BLaER1 (cell line): ENCODE results near the gene ACOXL.
A peak's percentile ranks its signal among the peaks of the same experiment; 100 is the strongest.
"Not testable (repeated sequence)": the region's sequence is repeated elsewhere in the genome, so short reads cannot be mapped to it uniquely, and the experiment has no call there.

Experiments
- H3K27ac ChIP-seq: shearing (Covaris generic); formaldehyde crosslinking; 2 replicates; pipeline ENCODE4 v1.8.1; 2022
- H3K27me3 ChIP-seq: shearing (Covaris generic); formaldehyde crosslinking; 2 replicates; pipeline ENCODE4 v1.8.1; 2022
- H3K36me3 ChIP-seq: shearing (Covaris generic); formaldehyde crosslinking; 2 replicates; pipeline ENCODE4 v1.8.1; 2022
- H3K4me1 ChIP-seq: shearing (Covaris generic); formaldehyde crosslinking; 2 replicates; pipeline ENCODE4 v1.8.1; 2022
- H3K4me2 ChIP-seq: shearing (Covaris generic); formaldehyde crosslinking; 2 replicates; pipeline ENCODE4 v1.8.1; 2022
- H3K4me3 ChIP-seq: shearing (Covaris generic); formaldehyde crosslinking; 2 replicates; pipeline ENCODE4 v1.8.1; 2022
- H3K9ac ChIP-seq: shearing (Covaris generic); formaldehyde crosslinking; 2 replicates; pipeline ENCODE4 v1.8.1; 2022
- H3K9me3 ChIP-seq: shearing (Covaris generic); formaldehyde crosslinking; 2 replicates; pipeline ENCODE4 v1.8.1; 2022
- H4K20me1 ChIP-seq: shearing (Covaris generic); formaldehyde crosslinking; 2 replicates; pipeline ENCODE4 v1.8.1; 2022
- Cebpa-rat ChIP-seq: shearing (Covaris generic); IDR thresholded peaks from 2 replicates; pipeline ENCODE4 v1.8.1; 2022

The ACOXL gene

GRCh38 chr2:110852051-110852450 lies 119.7 kb downstream of the ACOXL start:
- Histone ChIP-seq H4K20me1 (no peaks in the 10 kb centered on the region), H3K9me3 (peaks cover 9% of the 10 kb centered on the region; the same call in 1 of the 2 replicates), H3K4me2 (peak overlapping the region; percentile 76), H3K4me3 (no peak overlapping the region), H3K4me1 (peaks cover 46% of the 10 kb centered on the region), H3K9ac (peak overlapping the region; percentile 21; the same call in 1 of the 2 replicates), H3K27ac (peak overlapping the region; percentile 47; the same call in 1 of the 2 replicates), H3K27me3 (no peaks in the 10 kb centered on the region), H3K36me3 (no peaks in the 10 kb centered on the region)
- no peak for TF ChIP-seq Cebpa-rat

- Histone ChIP-seq H4K20me1 (no peaks in the 10 kb centered on the region), H3K36me3 (no peaks in the 10 kb centered on the region), H3K4me1 (peaks cover 45% of the 10 kb centered on the region), H3K27me3 (no peaks in the 10 kb centered on the region), H3K4me2 (peak overlapping the region; percentile 76), H3K4me3 (no peak overlapping the region), H3K27ac (peak overlapping the region; percentile 47; the same call in 1 of the 2 replicates), H3K9me3 (peaks cover 9% of the 10 kb centered on the region; the same call in 1 of the 2 replicates), H3K9ac (peak overlapping the region; percentile 21; the same call in 1 of the 2 replicates)
- no peak for TF ChIP-seq Cebpa-rat
Measured at GRCh38 chr2:110852541-110853263, 120.3 kb downstream of the ACOXL start.

DNA sequence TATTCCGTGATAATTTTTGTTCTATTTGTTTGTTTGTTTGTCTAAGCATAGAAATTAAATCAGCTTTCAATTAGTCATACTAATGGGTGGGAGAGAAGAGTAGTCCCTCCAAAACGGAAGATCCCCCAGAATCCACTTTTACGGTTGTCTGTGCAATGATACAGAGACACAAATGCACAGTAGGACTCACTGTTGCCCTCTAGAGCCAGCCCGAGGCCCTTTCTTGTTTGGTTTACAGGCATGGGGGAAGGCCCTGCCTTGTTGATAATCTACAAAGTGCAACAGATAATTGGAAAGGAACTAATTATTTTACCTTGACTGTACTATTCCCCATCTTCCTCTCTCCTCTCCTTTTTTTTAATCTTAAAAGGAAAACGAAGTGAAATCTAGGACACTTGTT lies 121.1 kb downstream of the ACOXL start:
- Histone ChIP-seq H3K4me1 (peaks cover 53% of the 10 kb centered on the region), H3K4me2 (peak overlapping the region; percentile 76), H3K36me3 (no peaks in the 10 kb centered on the region), H3K4me3 (no peak overlapping the region), H4K20me1 (no peaks in the 10 kb centered on the region), H3K27me3 (no peaks in the 10 kb centered on the region), H3K27ac (no peak overlapping the region), H3K9ac (no peak overlapping the region), H3K9me3 (peaks cover 9% of the 10 kb centered on the region; the same call in 1 of the 2 replicates)
- no peak for TF ChIP-seq Cebpa-rat

- TF ChIP-seq Cebpa-rat: no peak
- Histone ChIP-seq H3K27me3 (no peaks in the 10 kb centered on the region), H3K9ac (no peak overlapping the region), H3K4me1 (peaks cover 57% of the 10 kb centered on the region), H3K4me3 (no peak overlapping the region), H3K36me3 (no peaks in the 10 kb centered on the region), H3K4me2 (peak overlapping the region; percentile 58), H3K9me3 (peaks cover 9% of the 10 kb centered on the region; the same call in 1 of the 2 replicates), H3K27ac (no peak overlapping the region), H4K20me1 (no peaks in the 10 kb centered on the region)
Measured at GRCh38 chr2:110853948-110854347, 121.6 kb downstream of the ACOXL start.

- no peak for TF ChIP-seq Cebpa-rat
- Histone ChIP-seq H3K4me1 (peaks cover 63% of the 10 kb centered on the region), H3K9ac (no peak overlapping the region), H3K9me3 (peaks cover 9% of the 10 kb centered on the region; the same call in 1 of the 2 replicates), H3K4me3 (no peak overlapping the region), H4K20me1 (no peaks in the 10 kb centered on the region), H3K4me2 (peak overlapping the region; percentile 58), H3K27me3 (no peaks in the 10 kb centered on the region), H3K27ac (no peak overlapping the region), H3K36me3 (no peaks in the 10 kb centered on the region)
Measured at GRCh38 chr2:110854355-110855081, 122.1 kb downstream of the ACOXL start.

GRCh38 chr2:110855841-110856240 lies 123.5 kb downstream of the ACOXL start:
- H3K36me3 ChIP-seq, H3K9me3 ChIP-seq, H4K20me1 ChIP-seq, H3K4me3 ChIP-seq, H3K27me3 ChIP-seq, H3K27ac ChIP-seq, H3K9ac ChIP-seq: not testable (repeated sequence)
- 0 out of 2 replicates have a peak overlapping the region, but pooled peaks have one; percentile 58 for H3K4me2 ChIP-seq
- H3K4me1 ChIP-seq: peaks cover 76% of the 10 kb centered on the region

- H3K9me3 ChIP-seq: peaks cover 9% of the 10 kb centered on the region; the same call in 1 of the 2 replicates
- H3K27ac ChIP-seq: no peak overlapping the region
- no peak overlapping the region for H3K4me3 ChIP-seq
- H3K4me2 ChIP-seq: peak overlapping the region; percentile 84
- H4K20me1 ChIP-seq: no peaks in the 10 kb centered on the region
- H3K36me3 ChIP-seq: no peaks in the 10 kb centered on the region
- H3K4me1 ChIP-seq: peaks cover 70% of the 10 kb centered on the region
- no peak for TF ChIP-seq Cebpa-rat
- H3K9ac ChIP-seq: peak overlapping the region; percentile 7; the same call in 1 of the 2 replicates
- H3K27me3 ChIP-seq: no peaks in the 10 kb centered on the region
Measured at GRCh38 chr2:110858135-110858725, 125.9 kb downstream of the ACOXL start.

GRCh38 chr2:110858993-110859701 lies 126.8 kb downstream of the ACOXL start:
- Histone ChIP-seq H3K9ac (peak overlapping the region; percentile 7; the same call in 1 of the 2 replicates), H3K27ac (no peak overlapping the region), H3K9me3 (peaks cover 9% of the 10 kb centered on the region; the same call in 1 of the 2 replicates), H3K4me2 (peak overlapping the region; percentile 84), H3K36me3 (no peaks in the 10 kb centered on the region), H3K27me3 (no peaks in the 10 kb centered on the region), H3K4me1 (peaks cover 60% of the 10 kb centered on the region), H4K20me1 (no peaks in the 10 kb centered on the region), H3K4me3 (no peak overlapping the region)
- no peak for TF ChIP-seq Cebpa-rat

DNA sequence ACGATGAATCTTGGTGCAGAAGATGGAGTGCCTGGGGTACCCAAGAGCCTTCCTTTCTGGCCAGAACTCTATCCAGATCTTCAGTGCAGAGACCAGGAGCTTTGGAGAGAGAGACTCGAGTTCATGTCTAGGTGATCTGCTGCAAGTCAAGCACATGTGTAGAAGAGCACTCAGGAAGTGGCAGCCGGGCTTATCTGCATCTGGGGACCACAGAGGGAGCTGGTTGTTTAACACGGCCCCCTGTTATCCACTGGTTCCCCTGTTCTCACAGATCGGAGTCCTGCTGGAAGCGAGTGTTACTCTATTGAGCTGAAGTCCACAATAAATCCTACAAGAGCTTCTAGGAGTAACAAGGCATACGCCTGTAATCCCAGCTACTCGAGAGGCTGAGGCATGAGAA lies 128.3 kb downstream of the ACOXL start:
- Histone ChIP-seq H3K9me3 (peaks cover 9% of the 10 kb centered on the region; the same call in 1 of the 2 replicates), H3K4me3 (no peak overlapping the region), H3K27ac (no peak overlapping the region), H3K4me1 (peaks cover 48% of the 10 kb centered on the region), H3K27me3 (no peaks in the 10 kb centered on the region), H4K20me1 (no peaks in the 10 kb centered on the region), H3K9ac (no peak overlapping the region), H3K4me2 (peak overlapping the region; percentile 84), H3K36me3 (no peaks in the 10 kb centered on the region)
- no peak for TF ChIP-seq Cebpa-rat
